Tibial nerve (tissue), 3 donors: ENCODE measurements around the gene EMILIN1.

ENCODE experiments used
- CTCF ChIP-seq, 5 experiments: fragments of 200-600 bp in 3 of 5; fragments of 450-650 bp in 2 of 5; sonication (generic) in 3 of 5; IDR thresholded peaks; one replicate each; pipeline ENCODE4 v1.5.1; 2016 to 2019; ENCODE audit warnings: antibody characterized with exemption in 5 of 5, mild to moderate bottlenecking in 3 of 5, moderate library complexity in 2 of 5
- POLR2A ChIP-seq, 2 donors: fragments of 450-650 bp; IDR thresholded peaks; one replicate each; pipeline ENCODE4 v1.6.1; 2017; ENCODE audit warnings: antibody characterized with exemption in 2 of 2, mild to moderate bottlenecking in 2 of 2, moderate library complexity in 2 of 2

DNA sequence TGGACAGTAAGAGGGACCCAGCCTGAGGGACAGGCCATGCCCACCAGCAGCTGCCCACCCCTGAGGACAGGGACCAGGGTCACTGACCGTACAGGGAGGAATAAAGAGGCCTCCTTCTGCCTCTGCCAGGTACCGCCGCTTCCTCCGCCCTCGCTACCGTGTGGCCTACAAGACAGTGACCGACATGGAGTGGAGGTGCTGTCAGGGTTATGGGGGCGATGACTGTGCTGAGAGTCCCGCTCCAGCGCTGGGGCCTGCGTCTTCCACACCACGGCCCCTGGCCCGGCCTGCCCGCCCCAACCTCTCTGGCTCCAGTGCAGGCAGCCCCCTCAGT, 2.2 kb downstream of the EMILIN1 start:
- TF ChIP-seq CTCF (IDR thresholded peaks at IDR 0.05) (no peak), POLR2A (IDR thresholded peaks at IDR 0.05) (no peak)
